HG03135 (cell line): ENCODE data around the gene CST7.

ENCODE experiments used
- ATAC-seq: cut with Tn5 transposase; IDR thresholded peaks from one replicate; pipeline ENCODE4 v1.9.1; 2021; ENCODE audit warnings: mild to moderate bottlenecking, moderate library complexity; ENCODE audit not compliant: unreplicated experiment

Gene CST7

DNA sequence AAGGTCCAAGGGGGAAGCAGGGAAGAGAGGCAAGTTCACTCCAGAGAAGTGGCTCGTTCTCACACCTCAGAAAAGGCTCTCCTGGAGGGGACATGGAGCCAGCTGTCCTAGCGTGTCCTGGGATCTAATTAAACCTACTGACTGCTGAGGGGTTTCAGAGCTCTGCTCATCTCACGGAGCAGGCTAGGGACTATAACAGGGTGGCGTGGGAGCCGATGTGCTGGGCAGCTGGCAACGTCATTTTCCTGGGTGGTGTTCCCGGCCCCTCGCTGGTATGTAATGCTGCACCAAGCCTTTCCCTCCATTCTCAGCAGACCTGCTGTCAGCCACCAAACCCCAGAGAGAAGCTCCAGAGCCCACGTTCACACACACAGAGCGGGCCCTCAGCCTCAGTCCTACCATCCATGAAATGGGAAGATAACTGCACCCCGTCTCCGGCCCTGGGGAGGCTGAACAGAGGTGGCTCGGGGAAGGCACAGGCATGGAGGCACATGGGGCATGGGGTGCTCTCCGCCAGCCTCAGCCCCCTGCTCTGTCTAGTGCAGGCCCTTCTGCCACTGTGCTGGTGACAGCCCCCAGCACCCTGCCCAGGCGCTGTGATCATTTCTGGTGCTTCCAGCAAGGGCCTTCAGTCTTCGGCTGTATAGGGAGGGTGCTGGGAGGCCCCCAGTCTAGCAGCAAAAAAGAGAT lies 1.9 kb downstream of the CST7 start:
- ATAC-seq: no peak

DNA sequence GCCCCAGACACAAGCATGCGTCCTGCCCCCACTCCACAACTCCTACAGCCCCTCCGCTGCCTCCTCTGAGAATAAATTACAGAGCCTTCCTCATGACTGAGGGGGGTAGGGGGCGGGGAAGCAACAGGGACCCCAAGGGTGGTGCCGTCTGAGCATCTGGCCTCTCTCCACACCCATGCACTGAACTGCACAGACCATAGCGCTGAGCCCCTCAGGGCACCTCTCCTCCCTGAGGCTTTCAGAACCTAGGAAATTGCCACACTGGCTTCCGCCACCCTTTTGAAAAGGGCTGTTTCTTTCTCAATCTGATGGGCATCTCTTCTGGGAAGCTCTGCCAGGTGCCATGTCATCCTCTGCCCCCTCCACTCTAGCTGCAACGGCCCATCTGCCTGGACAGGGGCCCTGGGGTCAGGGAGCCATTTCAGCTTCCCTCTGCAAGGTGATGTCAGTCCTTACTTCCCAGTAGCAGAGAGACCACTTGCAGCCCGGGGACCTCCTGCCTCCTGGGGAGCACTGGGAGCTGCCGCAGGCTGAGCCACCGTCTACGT lies 2.5 kb downstream of the CST7 start:
- ATAC-seq: no peak

- no peak for ATAC-seq
These were observed 3.5 kb downstream of the CST7 start for GRCh38 chr20:24952376-24953208.

DNA sequence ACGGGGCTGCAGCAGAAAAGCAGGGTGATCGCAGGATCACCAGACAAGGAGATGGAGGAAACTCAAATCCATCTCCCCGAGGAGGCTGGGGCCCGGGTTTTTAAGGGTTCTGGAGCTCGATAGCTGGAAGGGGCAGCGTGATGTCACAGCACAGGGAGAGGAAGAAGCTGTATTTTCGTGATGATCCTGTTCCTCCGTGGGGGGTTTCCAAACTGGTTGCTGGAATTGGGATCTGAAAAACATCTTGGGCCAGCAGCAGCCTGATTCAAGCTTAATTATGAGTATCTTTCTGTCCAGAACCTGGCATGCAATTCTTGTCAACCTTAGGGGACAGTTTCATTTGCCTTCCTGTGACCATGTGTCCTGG lies 4.1 kb downstream of the CST7 start:
- no peak for ATAC-seq

GRCh38 chr20:24953621-24954133 lies 4.6 kb downstream of the CST7 start:
- no peak for ATAC-seq

GRCh38 chr20:24954151-24954550 lies 5.1 kb downstream of the CST7 start:
- ATAC-seq: no peak

DNA sequence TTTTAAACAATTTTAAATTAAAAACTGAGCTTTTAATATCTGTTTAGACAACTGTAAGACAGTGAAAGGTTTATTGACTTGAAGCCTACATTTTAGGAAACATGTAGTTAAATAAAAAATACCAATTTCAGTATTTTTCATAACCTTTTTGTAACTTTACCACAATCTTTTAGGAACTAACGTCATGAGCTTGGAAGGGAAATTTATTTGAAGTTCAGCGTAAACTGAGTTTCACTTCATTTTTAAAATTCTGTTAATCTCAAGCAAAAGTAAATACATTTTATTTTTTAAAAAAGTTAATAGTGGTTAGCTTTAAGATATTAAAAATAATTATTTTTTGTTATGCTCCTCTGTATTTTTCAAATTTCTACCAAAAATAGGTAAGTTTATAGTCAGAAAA lies 5.5 kb downstream of the CST7 start:
- no peak for ATAC-seq

DNA sequence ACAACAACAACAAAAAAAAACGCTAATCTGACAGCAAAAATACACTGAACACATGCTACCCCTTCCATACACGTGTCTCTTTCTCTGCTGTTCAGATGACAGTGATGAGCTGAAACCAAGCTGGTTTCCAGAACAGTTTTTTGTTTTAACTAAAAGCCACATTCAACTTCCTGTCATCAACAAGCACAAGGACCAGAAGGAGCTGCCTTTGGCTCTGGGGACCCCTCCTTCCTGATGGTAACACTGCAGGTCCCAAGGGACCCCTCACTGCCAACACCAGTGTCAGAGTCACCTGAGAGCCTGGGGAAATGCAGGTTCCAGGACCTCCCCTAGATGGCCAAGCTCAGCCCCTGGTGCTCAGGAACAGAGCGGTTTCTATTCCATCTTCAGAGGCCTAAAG lies 6.0 kb downstream of the CST7 start:
- ATAC-seq: peak; percentile 76

- no peak for ATAC-seq
These were observed 7.2 kb downstream of the CST7 start for GRCh38 chr20:24956001-24956841.

- ATAC-seq: no peak
These were observed 8.4 kb downstream of the CST7 start for GRCh38 chr20:24957326-24958016.

DNA sequence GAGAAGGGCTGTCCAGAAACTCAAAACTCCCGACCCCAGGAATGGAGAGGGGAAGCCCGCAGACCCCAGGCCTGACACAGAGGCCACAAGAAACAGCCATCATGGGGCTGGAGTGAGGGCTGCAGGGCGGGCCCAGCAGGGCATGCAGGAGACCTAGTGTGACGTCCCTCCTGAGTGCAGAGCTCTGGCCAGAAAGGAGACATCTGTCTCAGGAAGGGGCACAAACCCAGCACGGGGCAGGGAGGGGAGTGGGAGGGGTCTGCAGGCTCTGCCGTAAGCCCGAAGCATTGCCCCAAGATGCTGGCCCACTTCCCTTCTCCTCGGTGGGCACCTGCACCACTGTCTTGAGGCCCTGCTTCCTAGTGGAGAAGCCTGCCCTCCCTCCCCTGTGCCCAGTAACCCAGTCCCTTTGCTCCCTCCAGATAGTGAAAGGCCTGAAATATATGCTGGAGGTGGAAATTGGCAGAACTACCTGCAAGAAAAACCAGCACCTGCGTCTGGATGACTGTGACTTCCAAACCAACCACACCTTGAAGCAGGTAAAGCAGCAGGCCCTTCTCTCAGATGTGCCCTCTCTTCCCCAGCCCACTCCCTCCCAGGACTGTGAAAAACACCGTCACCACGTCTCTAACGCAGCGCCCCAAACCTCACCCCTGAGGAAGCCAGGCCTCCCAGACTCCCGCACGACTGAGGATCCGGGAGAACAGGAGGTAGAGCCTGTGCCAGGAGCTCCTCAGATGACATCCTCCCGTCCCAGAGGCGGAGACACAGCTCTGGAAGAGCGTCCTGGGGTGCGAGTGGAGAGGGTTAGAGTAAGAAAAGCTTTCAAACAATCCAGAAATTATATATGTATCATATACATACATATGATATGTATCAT lies 9.7 kb downstream of the CST7 start:
- no peak for ATAC-seq

GRCh38 chr20:24959591-24960301 lies 10.7 kb downstream of the CST7 start:
- no peak for ATAC-seq

DNA sequence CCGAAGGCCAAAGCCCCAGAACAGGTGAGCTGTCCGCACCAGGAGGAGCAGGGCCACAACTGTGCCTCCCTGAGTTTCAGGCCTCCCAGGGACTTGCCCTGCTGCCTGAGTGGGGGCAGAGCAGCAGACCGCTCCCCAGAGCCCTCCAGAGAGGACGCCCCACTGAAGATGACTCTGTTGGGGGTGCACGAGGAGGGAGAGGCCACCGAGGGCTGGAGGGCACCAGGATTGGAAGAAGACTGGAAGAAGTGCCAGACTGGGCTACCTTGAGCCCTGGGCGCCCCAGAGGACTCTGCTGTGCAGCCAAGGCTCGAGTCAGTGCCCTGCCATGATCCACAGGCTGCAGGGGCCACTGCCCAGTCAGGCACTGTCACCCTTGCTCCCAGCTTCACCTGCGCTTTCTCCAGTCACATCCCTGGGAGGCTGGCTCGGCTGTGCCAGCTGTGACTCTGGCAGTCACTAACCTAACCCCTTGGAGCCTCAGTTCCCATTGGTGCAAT lies 11.3 kb downstream of the CST7 start:
- no peak for ATAC-seq

DNA sequence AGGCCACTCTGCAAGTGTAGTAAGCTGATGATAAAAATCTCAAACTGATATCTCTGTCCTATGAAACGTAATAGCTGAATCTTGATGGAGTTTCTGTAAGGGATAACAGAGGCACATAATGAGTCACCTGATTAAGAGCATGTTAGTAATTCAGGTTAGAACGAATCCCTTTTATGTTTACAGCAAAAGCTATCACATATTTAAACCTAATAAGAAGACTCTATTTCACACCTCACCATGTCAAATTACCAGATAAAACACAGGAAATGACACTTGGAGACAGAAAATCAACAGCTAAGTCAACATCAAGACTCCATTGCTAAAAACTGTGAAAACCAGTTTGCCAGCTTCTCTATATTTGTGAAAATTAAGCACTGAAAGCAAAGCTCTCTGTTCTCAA lies 11.8 kb downstream of the CST7 start:
- ATAC-seq: no peak

- no peak for ATAC-seq
These were observed 12.5 kb downstream of the CST7 start for GRCh38 chr20:24961384-24962181.

GRCh38 chr20:24962182-24962492 lies 13.1 kb downstream of the CST7 start:
- no peak for ATAC-seq

DNA sequence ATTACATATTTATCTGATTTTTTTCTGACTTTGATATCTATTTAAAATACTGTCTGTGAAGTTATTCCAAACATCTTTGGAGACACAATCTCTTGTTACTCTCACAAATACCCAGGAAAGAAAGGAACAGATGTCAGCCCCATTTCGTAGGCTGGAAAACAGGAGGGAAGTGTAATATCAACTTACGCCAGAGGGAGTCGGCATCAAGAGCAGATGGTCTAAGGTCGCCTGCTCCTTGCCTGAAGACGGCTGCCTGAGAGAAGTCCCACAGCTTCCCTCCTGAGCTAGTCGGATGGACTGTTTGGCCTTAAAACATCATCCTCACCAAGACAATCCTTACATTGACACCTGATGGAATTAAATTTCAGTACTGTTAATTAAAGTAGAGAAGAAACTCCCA lies 13.4 kb downstream of the CST7 start:
- no peak for ATAC-seq
